ENCODE data around the gene CPPED1. TPM values are rescaled to one million over a fixed set of nuclear protein-coding genes. Genes with fewer than 3 reads are reported as not detected.

Gene CPPED1
- total RNA-seq, 1 donor from 2014 or later, result 20.1 TPM

- Histone ChIP-seq H3K36me3 (no peaks in the 10 kb centered on the region), H3K9me3 (no peaks in the 10 kb centered on the region), H3K27me3 (no peaks in the 10 kb centered on the region), H3K27ac (no peak overlapping the region), H3K4me1 (no peaks in the 10 kb centered on the region), H3K4me3 (no peak overlapping the region)
- ATAC-seq (no peak), DNase-seq (no peak)
- no peak for TF ChIP-seq CTCF (IDR thresholded peaks at IDR 0.05)
- intact Hi-C loops (cut with DNase I), result no loop called here
Measured at GRCh38 chr16:12757546-12757945, 46.1 kb downstream of the CPPED1 start.

GRCh38 chr16:12754824-12755543, 48.7 kb downstream of the CPPED1 start:
- no peaks in the 10 kb centered on the region for H3K9me3 ChIP-seq
- no peaks in the 10 kb centered on the region for H3K36me3 ChIP-seq
- intact Hi-C loops (cut with DNase I), result no loop called here
- no peak overlapping the region for H3K27ac ChIP-seq
- no peaks in the 10 kb centered on the region for H3K4me1 ChIP-seq
- ATAC-seq (no peak), DNase-seq (no peak)
- no peaks in the 10 kb centered on the region for H3K27me3 ChIP-seq
- TF ChIP-seq CTCF (IDR thresholded peaks at IDR 0.05), result no peak
- H3K4me3 ChIP-seq, result no peak overlapping the region

- no peaks in the 10 kb centered on the region for H3K9me3 ChIP-seq
- H3K4me3 ChIP-seq, result no peak overlapping the region
- no peaks in the 10 kb centered on the region for H3K36me3 ChIP-seq
- ATAC-seq, result no peak
- no peaks in the 10 kb centered on the region for H3K27me3 ChIP-seq
- no peak for DNase-seq
- no peak for TF ChIP-seq CTCF (IDR thresholded peaks at IDR 0.05)
- no peak overlapping the region for H3K27ac ChIP-seq
- intact Hi-C loops (cut with DNase I), result no loop called here
- H3K4me1 ChIP-seq, result no peaks in the 10 kb centered on the region
Measured at GRCh38 chr16:12753203-12754023, 50.3 kb downstream of the CPPED1 start.

- TF ChIP-seq CTCF (IDR thresholded peaks at IDR 0.05), result no peak
- DNase-seq (no peak), ATAC-seq (no peak)
- no peak overlapping the region for H3K4me3 ChIP-seq
- H3K27me3 ChIP-seq, result no peaks in the 10 kb centered on the region
- H3K27ac ChIP-seq, result no peak overlapping the region
- no peaks in the 10 kb centered on the region for H3K4me1 ChIP-seq
- no peaks in the 10 kb centered on the region for H3K9me3 ChIP-seq
- H3K36me3 ChIP-seq, result no peaks in the 10 kb centered on the region
- intact Hi-C loops (cut with DNase I), result no loop called here
Measured at GRCh38 chr16:12752159-12752558, 51.5 kb downstream of the CPPED1 start.

GRCh38 chr16:12750554-12750918, 53.2 kb downstream of the CPPED1 start:
- Histone ChIP-seq H3K4me1 (no peaks in the 10 kb centered on the region), H3K36me3 (no peaks in the 10 kb centered on the region), H3K27me3 (no peaks in the 10 kb centered on the region), H3K9me3 (no peaks in the 10 kb centered on the region), H3K4me3 (no peak overlapping the region), H3K27ac (no peak overlapping the region)
- ATAC-seq (no peak), DNase-seq (no peak)
- no peak for TF ChIP-seq CTCF (IDR thresholded peaks at IDR 0.05)
- intact Hi-C loops (cut with DNase I), result no loop called here
